Measurements from ENCODE around the gene NDUFB11.

NDUFB11 gene

DNA sequence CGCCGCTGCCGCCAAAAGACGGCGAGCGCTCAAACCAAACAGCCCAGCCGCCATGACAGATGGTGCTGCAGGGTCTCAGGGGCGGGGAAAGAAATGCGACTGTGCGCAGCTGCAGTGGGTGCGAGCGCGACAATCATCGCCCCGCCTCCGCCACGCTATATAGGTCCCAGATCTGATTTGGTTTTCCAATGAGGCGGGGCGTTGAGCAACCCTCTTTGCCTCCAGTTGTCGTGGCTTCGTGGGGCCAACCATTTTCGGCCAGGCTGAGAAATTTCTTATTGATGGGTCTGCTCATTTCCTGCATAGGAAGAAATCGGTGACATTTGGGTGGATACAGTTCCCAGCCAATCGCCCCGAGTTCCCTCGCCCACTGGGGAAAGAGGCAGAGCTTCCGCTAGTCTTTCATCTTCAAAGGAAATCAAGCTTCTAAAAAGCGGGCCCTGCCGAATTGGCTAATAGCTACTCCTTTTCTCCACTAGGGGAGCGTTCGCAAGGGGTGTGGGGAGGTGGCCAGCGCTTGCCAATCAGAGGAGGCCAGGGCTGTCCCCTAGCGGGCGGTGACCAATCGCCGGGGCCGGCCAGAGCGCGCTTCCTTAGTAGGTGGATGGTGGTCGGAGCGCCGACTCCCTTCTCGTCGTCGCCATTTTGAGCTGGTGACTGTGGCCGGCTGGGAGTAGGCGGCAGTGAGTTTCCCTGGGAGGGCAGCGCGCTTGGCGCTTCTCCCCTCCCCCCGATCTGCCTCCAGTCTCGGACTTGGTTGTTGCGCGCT, at the start of gene NDUFB11, which contains the start of gene RBM10:
Gene NDUFB11, minus strand, starts transcription at position 77 of the 769 bp plus-strand sequence. Its CDS starts 23 bp downstream, at position 54.
Gene RBM10, plus strand, starts transcription at position 596 of the 769 bp plus-strand sequence. CDS start 2,261 bp downstream, outside the sequence.
- FAIRE-seq = peak; percentile 99

DNA sequence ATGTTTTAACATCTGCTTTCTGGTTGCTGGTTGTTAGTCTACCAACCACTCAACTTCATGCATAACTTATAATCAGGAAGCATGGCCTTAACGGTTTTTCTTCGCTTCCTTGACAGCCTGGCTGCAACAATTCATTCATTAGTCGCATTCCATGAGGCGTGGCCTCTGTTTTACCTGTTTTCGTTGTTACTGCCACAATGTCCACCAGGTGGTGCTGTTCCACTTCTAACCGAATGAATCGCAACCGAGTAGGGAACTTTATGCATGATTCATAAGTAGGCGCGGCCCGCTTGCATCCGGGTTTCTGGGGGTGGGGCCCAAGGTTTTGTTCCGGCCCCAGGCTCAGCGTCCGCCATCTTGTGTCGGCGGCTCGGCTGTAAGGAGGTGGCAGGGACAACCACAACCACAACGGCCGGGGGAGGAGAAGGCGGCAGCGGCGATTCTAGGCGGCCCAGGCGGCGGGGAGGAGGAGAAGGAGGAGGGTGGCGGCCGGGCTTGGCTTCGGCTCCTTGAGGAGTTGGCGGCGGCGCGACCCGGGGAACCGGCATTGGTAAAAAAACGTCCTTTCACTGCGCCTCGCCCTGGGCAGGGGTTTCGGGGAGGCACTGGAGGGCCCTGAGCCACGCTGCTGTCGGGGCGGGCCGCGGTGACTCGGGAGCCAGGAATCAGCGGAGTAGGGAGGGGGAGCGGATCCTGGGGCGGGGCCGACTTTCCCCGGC, 49.1 kb upstream of the NDUFB11 start, which contains the start of gene UBA1:
Gene UBA1, plus strand, starts transcription at position 355 of the 719 bp plus-strand sequence. CDS start 4,974 bp downstream, outside the sequence.
- FAIRE-seq = peak; percentile 98

DNA sequence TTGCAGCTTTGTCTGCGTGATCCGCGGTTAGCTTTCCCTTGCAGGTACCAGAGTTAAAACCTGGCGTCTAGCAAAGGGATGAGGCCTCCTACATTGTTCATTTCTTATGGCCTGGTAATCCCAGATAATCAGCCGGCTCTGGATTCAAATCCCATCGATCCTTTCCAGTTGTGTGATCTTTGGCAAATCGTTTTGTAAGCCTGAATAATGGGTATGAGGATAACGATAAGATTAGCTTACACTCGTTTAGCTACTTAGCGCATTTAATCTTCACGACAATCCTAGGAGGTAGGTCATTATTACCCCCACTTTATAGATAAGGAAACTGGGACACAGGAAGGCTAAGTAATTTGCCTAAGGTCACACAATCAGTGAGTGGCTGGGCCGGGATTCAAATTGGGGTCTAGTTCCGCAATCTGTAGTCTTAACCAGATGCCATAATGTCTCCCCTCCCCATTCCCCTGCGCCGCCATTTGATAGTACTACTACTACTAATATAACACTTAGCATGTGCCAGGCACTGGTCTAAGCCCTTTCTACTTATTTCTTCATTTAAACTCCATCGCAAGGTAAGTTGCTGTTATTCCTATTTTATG, 47.4 kb upstream of the NDUFB11 start:
- FAIRE-seq = no peak

DNA sequence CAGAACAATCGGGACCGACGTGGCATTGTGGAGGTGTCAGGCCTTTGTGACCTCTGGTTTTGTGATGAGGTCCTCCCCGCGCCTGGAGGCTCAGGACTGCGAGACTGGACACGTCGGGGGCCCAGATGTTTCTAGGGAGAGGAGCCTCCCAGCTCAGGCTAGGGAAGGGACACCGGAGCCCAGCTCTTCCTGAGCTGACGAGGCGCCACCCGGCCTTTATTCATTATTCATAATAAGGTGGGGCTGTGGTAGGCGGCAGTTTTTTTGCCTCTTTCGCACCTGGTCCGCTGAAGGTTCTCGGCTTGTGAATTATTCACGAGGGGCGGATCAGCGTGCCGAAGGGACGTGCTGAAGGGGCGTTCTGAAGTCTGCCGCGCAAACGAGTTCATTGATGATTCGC, 46.8 kb upstream of the NDUFB11 start:
- FAIRE-seq = no peak

DNA sequence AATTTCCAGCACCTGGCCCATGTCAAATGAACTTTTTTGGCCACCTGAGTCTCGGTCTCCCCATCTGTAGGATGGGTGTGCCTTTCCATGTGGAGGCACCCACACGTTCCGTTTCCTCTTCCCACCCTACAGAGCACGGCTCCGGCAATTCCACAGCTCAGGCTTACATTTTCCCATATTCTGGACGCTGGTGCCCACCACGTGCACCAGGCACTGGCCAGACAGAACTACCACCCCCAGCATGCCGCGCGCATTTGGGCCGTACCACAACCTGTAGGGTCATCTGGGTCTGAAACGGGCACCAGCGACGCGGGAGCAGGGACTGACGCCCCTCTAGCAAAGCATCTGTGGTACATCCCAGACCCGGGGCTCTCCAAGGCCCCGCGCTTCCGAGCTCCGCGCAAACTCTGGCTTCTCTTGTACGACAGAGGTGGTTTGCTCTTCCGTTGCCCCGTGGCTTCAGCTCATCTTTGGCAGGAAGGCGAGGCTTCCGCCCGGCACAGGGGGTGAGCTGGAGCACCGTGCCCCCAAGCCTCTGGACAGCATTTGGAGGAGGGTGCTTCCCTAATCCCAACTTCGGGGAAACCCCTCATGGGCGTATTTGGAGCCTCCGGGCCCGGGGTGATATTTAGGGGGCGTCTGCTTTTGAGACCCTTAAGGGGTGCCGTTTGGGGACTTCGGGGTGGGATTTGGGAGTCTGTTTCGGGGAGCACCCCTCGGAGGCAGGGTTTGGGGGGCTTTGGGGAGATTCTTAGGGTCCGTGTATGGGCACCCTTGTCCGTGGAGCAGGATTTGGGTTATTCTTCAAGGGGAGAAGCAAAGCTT, 46.2 kb upstream of the NDUFB11 start:
- FAIRE-seq = peak; percentile 96

DNA sequence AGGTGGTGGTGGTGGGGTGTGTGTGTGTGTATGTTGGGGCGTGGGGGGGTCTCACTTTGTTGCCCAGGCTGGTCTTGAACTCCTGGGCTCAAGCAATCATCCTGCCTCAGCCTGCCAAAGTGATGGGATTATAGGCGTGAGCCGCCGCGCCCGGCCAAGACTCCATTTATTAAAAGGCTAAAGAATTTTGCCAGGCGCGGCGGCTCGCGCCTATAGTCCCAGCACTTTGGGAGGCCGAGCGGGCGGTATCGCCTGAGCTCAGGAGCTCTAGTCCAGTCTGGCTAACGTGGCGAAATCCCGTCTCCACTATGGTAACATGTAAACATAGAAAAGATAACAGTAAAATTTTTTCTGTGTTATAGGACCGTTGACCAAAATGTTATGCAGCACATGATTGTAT, 45.4 kb upstream of the NDUFB11 start:
- no peak for FAIRE-seq

DNA sequence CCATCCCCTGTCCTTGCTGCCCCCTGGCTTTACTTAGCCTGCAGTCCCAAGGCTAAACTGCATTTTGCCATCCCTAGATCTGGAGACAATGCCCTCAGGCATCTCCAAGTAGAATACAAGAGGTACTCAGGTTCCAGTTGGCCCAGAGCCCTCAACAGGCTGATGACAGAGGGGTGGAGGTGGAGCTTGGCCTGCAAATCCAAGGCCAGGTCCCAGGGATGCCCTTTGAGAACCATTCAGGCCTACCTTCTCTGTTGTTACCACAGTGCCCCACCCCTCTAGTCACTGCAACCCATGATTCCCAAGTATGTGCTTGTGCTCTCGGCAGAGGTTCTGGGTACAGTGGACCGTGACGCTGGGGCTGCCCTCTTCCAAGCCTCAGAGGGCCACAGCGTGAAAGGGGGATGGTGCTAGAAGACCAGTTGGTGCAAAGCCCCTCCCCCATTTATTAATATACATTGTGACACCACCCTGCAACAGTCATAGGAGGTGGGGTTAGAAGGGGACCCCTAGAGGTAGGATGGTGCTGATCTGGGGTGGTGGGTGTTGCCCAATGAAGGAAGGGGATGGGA, 42.7 kb upstream of the NDUFB11 start:
- FAIRE-seq = no peak

DNA sequence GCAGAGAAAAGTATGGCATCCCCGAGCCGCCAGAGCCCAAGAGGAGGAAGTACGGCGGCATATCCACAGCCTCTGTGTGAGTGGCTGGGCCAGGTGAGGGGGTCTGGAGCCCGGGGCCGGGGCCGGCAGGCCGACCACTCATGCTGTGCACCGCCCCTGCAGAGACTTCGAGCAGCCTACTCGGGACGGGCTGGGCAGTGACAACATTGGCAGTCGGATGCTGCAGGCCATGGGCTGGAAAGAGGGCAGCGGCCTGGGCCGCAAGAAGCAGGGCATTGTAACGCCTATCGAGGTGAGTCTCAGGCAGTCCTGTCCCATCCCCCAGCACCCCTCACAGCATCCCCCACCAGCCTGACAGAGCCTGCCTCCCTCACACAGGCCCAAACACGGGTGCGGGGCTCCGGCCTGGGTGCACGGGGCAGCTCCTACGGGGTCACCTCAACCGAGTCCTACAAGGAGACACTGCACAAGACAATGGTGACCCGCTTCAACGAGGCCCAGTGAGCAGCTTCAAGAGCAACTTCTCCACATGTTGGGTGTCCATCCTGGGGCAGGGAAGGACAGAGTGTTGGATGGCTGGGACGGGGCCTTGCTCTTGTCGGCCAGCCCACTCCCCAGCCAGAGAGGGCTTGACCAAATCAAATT, 41.7 kb upstream of the NDUFB11 start:
- FAIRE-seq = no peak

DNA sequence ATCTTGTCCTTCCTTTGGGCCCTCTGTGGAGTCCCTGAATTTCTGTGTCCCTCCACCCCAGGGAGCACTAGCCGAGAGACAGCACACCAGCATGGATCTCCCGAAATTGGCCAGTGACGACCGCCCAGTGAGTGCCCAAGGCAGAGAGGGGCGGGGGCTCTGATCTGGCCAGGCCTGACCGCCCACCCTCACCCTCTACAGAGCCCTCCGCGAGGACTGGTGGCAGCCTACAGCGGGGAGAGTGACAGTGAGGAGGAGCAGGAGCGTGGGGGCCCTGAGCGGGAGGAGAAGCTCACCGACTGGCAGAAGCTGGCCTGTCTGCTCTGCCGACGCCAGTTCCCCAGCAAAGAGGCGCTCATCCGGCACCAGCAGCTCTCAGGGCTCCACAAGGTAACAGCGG, 40.7 kb upstream of the NDUFB11 start:
- FAIRE-seq = no peak

DNA sequence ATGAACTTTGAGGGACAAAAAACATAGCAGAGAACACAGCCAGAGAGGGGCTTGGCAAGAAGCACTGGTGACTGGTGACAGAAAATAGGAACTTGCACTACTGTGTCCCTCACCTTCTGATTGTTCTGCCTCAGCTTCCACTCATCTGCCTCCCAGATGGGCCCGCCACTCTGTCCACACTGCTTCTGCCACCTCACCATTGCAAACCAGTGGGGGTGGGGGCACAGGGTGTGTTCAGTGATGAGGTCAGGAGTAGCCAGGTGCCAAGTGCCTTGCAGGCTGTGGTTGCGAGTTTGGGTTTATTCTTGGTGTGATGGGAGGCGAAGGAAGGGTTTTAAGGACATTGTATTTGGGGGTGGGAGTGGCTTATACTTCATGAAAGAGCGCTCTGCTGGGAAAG, 40.0 kb upstream of the NDUFB11 start:
- FAIRE-seq = no peak

DNA sequence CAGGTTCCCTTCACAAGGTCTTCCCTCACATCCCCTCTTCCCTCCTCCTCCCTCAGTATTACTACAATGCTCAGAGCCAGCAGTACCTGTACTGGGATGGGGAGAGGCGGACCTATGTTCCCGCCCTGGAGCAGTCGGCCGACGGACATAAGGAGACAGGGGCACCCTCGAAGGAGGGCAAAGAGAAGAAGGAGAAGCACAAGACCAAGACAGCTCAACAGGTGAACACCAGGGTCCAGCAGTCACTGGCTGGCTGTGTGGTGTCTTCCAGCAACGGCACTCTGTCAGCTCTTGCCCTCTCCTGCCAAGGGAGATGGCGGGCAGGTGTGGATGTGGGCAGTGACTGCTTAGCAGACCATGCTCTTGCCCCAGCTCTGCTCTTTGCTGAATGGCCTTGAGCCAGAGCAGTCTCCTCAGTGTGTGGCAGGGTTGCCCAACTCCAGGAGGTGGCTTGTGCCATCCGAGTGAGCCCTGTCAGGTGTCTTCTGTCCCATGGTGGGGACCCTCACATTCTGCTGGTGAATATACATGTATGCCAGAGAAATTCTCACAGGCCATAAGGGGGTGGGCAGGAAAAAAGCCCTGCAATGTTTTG, 37.7 kb upstream of the NDUFB11 start:
- no peak for FAIRE-seq

DNA sequence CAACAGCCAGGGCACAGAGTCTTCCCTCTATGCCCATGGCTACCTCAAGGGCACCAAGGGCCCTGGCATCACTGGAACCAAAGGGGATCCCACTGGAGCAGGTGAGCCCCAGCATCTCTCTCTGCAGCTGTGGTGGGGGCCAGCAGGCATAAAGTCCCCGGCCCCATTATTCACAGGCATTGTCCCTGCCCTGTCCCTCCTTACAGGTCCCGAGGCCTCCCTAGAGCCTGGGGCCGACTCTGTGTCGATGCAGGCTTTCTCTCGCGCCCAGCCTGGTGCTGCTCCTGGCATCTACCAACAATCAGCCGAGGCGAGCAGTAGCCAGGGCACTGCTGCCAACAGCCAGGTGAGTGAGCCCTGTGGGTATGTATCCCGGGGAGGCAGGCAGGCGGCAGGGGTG, 36.8 kb upstream of the NDUFB11 start:
- no peak for FAIRE-seq

DNA sequence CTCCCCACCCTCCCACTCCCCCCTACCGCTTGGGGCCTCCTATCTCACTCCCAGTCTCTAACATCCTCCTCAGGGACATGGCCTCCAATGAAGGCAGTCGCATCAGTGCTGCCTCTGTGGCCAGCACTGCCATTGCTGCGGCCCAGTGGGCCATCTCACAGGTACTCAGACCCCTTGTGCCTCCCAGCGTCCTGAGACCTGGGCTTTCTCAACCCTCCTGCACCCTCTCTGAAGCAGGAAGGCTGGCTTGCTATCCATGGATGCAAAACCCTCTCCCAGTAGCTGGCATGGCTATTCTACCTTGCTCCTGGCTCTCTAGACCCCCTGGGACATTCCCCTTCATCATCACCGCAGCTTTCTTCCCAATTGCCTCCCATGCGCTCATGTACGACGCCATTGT, 35.8 kb upstream of the NDUFB11 start:
- FAIRE-seq = no peak

DNA sequence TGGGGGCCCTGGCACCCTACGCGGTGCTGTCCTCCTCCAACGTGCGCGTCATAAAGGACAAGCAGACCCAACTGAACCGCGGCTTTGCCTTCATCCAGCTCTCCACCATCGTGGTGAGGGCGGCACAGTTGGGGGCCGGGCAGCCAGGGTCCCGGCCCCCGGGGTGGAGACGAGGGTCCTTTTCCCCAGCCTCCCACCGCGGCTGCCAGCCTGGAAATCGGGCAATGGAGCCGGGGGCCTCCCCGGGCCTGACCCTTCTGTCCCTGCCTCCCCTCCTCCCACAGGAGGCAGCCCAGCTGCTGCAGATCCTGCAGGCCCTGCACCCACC, 35.4 kb upstream of the NDUFB11 start:
- no peak for FAIRE-seq

DNA sequence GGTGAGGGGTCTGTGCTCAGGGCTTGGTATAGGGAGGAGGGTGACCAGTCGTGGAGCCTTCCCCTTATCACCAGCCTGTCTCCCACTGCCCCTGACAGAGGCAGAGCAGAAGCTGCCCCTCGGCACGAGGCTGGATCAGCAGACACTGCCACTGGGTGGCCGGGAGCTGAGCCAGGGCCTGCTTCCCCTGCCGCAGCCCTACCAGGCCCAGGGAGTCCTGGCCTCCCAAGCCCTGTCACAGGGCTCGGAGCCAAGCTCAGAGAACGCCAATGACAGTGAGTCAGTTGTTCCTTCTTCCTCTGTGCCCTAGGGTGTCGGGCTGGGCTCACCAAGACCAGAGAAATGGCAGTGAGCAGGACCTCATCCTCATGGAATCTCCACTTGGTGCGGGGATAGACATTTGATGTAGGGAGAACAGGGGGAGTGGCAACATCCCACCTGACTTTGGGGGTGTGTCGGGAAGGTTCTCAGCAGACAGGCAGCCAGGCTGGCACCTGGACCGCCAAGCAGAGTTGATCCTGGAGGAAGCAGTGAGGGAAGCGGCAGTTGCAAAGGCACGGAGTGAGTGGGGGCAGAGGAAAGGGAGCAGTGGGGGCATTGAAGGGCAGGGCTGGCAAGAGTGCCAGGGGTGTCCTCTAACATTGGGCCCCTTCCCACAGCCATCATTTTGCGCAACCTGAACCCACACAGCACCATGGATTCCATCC, 34.9 kb upstream of the NDUFB11 start:
- FAIRE-seq = no peak

DNA sequence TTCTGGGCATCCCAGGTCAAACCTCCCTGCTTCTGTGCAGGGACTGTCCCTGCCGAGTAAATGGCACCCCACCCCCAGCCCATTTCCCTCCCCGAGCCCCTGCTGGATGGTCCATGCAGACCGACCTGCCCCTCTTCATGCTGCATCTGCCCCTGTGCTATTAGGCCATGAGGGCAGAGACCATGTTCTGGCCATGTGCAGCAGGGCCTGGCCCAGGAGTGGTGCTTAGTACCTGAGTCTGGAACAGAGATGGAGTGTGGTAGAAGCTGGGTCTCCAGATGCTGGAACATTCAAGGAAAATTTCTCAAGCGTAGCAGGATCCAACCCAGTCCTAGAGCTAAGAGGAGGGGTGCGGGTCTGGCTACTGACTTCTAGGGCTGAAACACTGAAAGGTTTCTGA, 33.8 kb upstream of the NDUFB11 start:
- FAIRE-seq = no peak

DNA sequence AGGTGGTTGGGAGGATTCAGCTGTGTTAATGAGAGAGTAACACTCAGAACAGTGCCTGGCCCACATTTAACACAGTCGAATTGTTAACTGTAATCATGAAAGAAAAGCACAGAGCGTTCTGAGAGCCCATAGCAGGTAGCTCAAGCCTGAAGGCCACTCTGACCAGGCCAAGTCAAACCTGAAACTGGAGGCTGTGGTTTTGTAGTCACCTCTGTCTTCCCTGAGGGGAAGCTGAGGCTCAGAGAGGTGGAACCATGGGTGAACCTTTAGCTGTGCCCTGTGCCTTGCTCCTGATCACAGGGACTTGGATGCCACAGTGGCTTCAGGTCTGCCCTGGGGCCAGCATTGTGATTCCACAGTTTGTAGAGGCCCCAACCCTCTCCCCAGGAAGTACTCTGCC, 32.6 kb upstream of the NDUFB11 start:
- no peak for FAIRE-seq

DNA sequence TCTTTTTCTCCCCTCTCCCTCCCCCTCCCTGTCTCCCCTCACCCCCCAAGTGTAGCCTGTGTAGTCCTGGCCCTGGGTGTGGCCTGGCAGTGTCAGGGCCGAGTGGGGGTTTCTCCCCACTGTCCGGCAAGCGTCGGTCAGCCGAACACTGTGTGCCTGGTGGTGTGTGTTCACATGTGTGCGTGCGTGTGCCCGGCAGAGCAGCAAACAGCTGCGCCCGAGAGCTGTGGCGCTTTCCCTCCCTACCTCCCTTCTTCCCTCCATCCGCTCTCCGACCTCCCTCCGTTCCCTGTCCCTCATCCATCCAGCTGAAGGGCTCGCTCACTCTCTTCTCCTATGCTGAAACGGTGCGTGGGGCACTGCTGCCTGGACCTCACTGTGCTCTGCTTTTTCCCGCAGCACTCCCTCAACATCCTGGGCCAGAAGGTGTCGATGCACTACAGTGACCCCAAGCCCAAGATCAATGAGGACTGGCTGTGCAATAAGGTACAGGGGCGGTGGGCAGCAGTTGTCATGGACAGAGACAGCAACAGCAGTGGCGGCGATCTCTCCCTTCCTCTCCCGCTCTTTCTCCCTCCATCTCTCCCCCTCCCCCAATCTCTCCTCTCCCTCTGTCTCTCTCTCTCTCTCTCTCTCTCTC, 31.7 kb upstream of the NDUFB11 start:
- no peak for FAIRE-seq

DNA sequence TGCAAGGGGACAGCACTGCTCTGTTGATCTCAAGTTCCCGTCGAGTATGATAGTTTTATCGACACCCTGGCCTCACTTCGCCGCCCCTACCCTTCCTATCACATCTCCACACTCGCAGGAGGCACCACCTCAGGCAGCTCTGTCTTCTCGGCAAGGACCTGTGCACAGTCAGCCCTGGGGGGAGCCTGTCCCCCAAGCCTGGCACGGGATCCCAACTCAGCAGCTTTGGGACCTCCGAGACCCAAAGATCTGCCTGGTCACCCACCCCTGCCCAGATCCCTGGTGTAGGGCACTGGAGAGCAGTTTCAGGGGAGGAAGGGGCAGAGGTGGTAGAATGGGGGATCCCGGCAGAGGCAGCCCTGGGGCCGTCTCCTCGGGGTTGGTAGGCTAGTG, 31.1 kb upstream of the NDUFB11 start:
- FAIRE-seq = no peak

DNA sequence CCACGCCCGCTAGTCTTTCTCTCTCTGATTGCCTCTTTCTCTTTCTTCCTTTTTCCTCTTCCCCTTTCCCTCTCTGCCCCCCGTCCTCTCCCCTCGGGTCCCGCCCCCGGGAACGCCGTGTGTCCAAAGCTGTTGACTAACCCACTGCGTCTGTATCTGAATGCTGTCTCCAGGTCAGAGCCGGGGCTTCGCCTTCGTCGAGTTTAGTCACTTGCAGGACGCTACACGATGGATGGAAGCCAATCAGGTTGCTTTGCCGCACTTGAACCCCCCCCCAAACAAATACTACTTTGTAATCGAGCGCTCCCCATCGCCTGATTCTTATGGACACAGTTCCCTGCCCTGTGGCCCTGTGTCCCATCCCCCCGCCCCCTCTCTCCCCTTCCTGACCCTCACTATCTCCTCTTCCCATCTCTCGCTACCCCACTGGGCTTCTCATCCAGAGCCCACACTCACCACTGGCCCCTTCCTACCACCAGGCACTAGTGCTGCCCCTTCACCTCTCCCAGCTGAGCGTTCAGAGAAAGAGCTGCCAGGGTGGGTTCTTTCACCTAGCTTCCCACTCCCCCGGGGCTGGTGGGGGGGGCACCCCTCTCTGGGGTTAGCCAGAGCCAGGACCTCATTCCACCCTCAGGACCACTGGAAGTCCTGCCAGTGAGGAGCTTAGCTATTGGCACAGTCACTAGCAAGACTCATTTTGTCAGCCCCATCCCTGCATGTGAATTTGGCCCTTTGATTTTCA, 30.5 kb upstream of the NDUFB11 start:
- no peak for FAIRE-seq
